GM12891 (cell line): ENCODE measurements around the gene CYTH1.

Experiments
- DNase-seq: peaks from one replicate; pipeline ENCODE4 v3.0.0; 2011; ENCODE audit warnings: low spot score; ENCODE audit not compliant: insufficient read length
- FAIRE-seq: peaks from 2 replicates; lab custom pipeline; 2011; peaks lifted over from hg19 to GRCh38; lab: Jason Lieb, UNC
- PAX5 ChIP-seq: IDR thresholded peaks from 2 replicates; pipeline ENCODE4 v1.6.1; 2011; ENCODE audit warnings: low read length, moderate library complexity, mild to moderate bottlenecking; ENCODE audit not compliant: insufficient read depth, severe bottlenecking
- POLR2A ChIP-seq: IDR thresholded peaks from 2 replicates; pipeline ENCODE4 v1.6.1; 2011; ENCODE audit warnings: low read depth, low read length, control low read depth
- POLR2AphosphoS5 ChIP-seq: IDR thresholded peaks from 2 replicates; pipeline ENCODE4 v1.6.1; 2011; ENCODE audit warnings: low read depth, low read length, control low read depth
- POU2F2 ChIP-seq: IDR thresholded peaks from 2 replicates; pipeline ENCODE4 v1.6.1; 2011; ENCODE audit warnings: low read depth, mild to moderate bottlenecking, control low read depth, low read length, moderate library complexity
- SPI1 ChIP-seq: IDR thresholded peaks from 2 replicates; pipeline ENCODE4 v1.6.1; 2011; ENCODE audit warnings: low read depth, low read length, control low read depth
- TAF1 ChIP-seq: IDR thresholded peaks from 2 replicates; pipeline ENCODE4 v1.6.1; 2011; ENCODE audit warnings: low read depth, low read length, control low read depth

Gene CYTH1

DNA sequence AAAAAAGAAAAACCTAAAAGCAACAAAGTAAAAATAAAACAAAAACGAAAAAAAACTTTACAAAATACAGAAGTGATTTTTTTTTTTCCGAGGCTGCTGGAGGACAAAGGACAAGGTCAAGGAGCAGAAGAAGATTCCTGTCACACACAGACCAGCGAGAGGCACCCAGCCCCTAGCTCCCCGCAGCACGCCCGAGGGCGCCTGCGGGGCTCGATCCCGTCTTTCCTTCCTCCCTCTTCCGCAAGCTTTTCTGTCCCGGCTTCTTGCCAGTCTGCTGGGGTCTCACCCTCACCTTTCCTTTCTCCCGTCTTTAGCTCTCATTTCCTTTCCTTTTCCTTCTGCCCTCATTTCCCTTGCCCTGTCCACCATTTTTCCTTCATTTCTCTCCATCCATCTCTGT, 138.7 kb downstream of the CYTH1 start:
- DNase-seq: no peak
- TF ChIP-seq PAX5 (no peak), POLR2AphosphoS5 (no peak), POLR2A (no peak), TAF1 (no peak), SPI1 (no peak), POU2F2 (no peak)
- FAIRE-seq: no peak

DNA sequence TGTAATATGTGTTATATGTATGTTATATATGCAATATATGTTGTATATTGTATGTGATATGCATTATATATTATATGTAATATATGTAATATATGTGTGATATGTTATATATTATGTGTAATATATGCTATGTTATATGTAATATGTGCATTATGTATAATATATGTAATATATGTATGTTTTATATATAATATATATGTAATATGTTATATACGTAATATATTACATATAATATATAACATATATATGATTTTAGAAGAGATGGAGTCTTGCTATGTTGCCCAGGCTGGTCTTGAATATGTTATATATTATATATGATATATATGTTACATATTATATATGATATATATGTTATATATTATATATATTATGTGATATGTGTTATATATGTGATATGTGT, 139.4 kb downstream of the CYTH1 start:
- DNase-seq (no peak), FAIRE-seq (no peak)
- TF ChIP-seq POLR2AphosphoS5 (no peak), POLR2A (no peak), POU2F2 (no peak), TAF1 (no peak)

DNA sequence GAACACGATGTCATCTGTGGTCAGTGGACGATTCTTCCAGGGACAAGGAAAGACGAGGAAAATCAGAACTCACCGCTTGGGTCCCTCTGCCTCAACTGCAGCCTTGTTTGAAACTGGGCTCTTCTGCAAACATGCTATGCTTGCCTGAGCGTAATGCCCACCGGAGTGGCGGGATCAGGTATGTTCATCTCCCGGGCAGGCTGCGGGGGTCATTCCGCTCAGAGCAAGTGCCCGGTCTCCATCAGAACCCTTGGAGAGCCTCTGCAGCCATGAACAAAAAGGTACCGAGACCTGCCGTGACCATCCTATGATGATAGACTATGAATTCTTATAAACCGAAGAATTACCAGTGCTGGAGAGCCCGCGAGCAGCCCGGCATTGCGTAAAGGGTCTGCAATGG, 140.4 kb downstream of the CYTH1 start:
- TF ChIP-seq POU2F2: no peak
- no peak for TF ChIP-seq PAX5
- TF ChIP-seq TAF1: no peak
- no peak for TF ChIP-seq POLR2AphosphoS5
- TF ChIP-seq SPI1: no peak
- no peak for TF ChIP-seq POLR2A
- no peak for FAIRE-seq

DNA sequence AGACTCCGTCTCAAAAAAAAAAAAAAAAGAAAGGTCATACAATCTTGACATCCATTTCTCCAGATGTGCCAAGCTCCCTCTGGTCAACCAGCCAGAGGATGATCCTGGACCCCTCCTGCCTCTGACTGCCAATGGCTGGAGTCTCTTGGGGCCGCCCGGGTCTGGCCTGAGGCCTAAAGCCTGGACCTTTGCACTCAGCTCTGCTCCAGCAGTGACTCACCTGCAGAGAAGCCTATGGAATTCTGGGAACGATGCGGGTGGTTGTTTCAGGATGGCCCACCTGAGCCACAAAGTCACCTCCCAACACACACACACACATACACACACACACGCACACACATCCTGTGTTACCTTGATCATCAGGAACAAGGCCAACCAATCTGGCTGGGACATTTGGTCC, 140.8 kb downstream of the CYTH1 start:
- TF ChIP-seq PAX5 (no peak), POLR2A (no peak), SPI1 (no peak), POU2F2 (no peak), TAF1 (no peak), POLR2AphosphoS5 (no peak)
- no peak for DNase-seq
- FAIRE-seq: no peak

More for the DNA sequence above, 140.4 kb downstream of the CYTH1 start:
- DNase-seq: no peak

DNA sequence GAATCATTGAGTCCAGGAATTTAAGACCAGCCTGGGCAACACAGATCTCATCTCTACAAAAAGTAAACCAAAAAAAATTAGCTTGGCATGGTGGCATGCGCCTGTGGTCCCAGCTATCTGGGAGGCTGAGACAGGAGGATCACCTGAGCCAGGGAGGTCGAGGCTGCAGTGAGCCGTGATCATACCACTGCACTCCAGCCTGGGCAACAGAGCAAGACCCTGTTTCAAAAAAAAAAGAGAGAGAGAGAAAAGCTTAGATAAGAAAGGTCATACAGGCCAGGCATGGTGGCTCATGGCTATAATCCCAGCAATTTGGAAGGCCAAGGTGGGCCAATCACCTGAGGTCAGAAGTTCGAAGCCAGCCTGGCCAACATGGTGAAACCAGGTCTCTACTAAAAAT, 141.4 kb downstream of the CYTH1 start:
- TF ChIP-seq POLR2AphosphoS5 (no peak), SPI1 (no peak), POU2F2 (no peak), POLR2A (no peak)
- no peak for DNase-seq
- FAIRE-seq: no peak

DNA sequence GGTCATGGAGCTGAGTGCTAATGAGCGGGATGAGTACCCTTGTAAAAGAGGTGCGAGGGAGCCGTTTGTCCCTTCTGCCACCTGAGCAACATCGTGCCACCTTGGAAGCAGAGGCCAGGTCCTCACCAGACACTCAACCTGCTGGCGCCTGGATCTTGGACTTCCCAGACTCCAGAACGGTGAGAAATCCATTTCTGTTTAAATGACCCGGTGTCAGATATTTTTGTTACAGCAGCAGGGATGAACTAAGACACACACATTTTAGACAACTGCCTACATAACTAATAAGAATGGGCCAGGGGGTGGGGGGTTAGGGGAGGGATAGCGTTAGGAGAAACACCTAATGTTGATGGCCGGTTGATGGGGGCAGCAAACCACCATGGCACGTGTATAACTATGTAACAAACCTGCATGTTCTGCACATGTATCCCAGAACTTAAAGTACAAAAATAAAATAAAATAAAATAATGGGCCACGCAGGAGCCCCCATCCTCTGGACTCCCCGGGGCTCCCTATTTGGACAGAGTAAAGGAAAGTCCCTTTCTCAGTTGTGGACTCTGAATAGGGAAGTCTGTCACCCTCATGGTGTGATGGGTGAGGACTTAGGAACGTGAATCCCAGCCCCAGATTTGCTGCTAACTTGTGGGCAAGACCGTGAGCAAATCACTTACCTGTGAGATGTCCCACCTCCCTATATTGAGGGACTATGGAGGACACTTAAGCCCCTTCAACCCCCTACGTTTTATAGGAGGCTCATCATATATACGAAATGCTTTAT, 144.2 kb downstream of the CYTH1 start:
- DNase-seq (no peak), FAIRE-seq (no peak)
- TF ChIP-seq POU2F2 (no peak), PAX5 (no peak), POLR2A (no peak), SPI1 (no peak), POLR2AphosphoS5 (no peak), TAF1 (no peak)

DNA sequence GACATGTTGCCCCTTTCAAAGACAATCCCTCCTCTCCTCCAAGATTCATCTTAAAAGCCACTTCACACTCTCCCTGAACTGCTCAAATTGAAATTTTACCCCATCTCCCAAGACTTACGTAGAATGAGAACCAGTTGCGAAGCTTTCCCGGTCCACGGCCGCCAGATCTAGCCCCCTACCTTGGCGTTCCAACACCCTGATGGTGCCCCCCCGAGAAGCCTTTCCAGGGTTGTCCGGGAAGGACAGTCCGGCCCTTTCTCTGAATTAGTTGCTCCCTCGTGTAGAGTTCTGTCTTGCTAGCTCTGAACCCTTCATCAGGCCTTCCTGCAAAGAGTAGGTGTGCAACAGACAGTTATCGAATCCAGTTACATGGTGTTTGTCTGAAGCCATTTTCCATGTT, 144.9 kb downstream of the CYTH1 start:
- DNase-seq: no peak
- no peak for FAIRE-seq
- TF ChIP-seq TAF1 (no peak), PAX5 (no peak), POLR2A (no peak), SPI1 (no peak), POU2F2 (no peak), POLR2AphosphoS5 (no peak)

DNA sequence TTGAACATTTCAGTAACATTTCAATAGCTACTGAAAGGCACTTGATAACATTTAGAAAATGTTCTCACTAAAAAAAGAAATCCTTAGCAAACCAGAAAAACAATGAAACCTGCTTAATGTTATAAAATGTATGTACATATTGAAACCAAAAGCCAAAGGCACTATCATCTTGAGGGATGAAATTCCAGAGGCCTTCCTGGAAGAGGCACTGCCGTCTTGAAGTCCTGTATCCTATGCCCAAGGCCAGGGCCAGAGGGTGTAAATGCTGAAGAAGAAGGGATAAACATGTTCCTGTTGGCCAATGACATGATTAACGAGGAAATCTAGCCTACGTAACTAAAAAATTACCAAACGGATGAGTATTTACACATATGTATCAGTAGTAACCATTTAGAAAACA, 147.9 kb downstream of the CYTH1 start:
- FAIRE-seq: no peak
- DNase-seq: no peak
- TF ChIP-seq POLR2AphosphoS5 (no peak), PAX5 (no peak), POU2F2 (no peak), TAF1 (no peak), POLR2A (no peak), SPI1 (no peak)

DNA sequence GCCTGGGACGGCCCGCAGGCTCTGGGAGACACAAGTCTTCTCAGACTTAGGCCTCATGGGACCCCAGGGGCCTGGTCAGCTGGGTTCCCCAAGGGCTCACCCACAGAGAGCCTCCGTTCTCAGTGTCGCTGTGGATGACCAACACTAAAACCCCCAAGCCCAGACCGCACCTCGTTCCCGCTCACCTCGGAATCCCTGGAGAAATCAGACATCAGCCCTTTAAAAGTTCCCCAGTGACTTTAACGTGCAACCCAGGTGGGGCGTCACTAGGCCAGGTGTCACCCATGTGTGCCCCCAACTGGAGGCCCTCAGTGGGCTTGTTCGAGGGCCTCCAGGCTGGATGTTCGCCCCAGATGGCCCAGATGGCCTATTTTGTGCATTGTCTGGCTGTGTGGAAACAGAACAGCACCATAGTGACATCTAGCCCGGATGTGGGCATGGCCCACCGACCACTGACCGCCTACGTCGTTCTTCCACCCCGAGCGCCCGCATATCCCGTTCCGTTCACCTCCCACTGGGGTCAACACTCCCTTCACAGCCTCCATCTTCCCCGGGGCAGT, 152.6 kb downstream of the CYTH1 start:
- FAIRE-seq (no peak), DNase-seq (no peak)
- TF ChIP-seq TAF1 (no peak), POLR2A (no peak), PAX5 (no peak), SPI1 (no peak), POLR2AphosphoS5 (no peak), POU2F2 (no peak)

DNA sequence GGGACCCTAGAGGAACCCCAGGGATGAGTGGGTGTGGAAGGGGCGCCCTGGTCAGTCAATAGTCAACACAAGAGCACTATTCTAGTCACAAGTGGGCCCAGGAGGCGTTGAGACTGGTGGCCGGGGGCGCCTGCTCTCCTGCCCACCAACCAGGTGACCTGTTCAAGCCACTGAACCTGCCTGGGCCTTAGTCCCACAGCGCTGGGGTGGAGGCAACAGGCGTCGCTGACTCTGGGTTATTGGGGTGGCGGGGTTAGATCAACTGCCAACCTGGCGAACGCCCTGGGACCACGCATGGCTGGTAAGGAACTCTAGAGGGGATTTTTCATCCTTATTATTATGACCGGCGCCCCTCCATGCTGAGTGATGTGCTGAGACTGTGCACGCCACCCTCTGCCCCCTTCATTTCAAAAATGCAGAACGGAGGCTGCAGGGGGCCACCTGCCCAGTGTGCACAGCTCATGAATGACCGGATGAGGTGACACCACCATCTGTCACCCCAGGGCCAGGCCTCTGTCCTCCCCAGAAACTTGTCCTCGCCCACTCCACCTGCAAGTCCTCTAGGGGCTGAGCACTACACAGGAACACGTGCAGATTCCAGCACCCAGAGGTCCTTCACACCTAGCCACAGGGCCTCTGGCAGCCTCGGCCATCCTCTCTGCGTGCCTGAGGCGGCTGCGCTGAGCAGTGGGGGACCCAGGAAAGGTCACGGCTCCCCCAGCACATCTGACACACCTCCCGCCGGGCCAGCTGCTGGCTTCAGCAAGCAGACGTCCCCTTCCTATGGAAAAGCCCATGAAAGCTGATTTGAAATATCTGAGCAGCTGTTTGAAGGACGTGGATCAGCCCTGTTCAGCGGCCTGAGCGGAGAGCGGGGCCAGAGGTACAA, 153.3 kb downstream of the CYTH1 start:
- DNase-seq: no peak
- no peak for FAIRE-seq
- TF ChIP-seq POLR2AphosphoS5 (no peak), POU2F2 (no peak), TAF1 (no peak), SPI1 (no peak), POLR2A (no peak), PAX5 (no peak)
